ENCODE data around the gene MDGA2. TPM values are rescaled to one million over a fixed set of nuclear protein-coding genes. Genes with fewer than 3 reads are reported as not detected.
"Not testable (repeated sequence)": the region's sequence is repeated elsewhere in the genome, so short reads cannot be mapped to it uniquely, and the experiment has no call there.

The MDGA2 gene
- polyA plus RNA-seq, 3 donors = 0.06 TPM; not detected in 2

DNA sequence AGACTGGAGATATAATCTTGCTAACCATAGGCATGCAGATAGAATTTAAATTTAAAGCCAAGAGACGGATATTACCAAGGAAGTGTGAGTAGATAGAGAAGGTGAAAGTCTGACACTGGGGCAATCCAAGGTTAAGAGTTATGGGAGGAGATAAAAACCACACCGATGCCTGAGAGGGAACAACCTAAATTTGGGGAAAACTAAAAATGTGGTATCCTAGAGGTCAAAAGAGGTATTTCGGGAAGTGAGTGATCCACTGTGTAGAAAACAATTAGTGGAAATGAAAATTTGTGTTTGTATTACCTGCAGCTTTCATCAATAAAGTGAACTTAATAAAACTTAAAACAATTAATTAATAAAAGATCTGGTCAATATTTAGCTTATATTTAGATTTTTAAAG is 754.9 kb downstream of the MDGA2 start:
- H3K27ac ChIP-seq (ENCODE audit: low read depth, low read length) = no peak overlapping the region
- WGBS, 3 donors = 89 to 90% (median 89%) methylated on average over 3 of the region's 3 CpGs

DNA sequence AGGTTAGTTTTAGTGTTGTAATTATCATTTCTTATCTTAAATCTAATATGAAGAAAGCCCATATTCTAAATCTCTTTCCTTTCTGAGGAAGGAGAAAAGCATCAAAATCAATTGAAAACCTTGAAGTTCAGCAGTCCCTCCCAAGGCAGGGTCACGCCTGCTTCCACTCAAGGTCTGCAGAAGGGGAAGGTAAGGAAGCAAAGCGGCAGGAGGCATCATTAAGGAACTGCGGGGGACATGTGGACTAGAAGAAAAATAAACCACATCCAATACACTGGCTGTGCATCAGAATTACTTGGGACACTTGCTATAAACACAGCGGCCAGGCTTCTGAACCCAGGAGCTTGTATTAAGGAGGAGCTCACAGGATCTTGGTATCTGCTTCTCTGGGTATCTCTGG is 759.9 kb downstream of the MDGA2 start:
- WGBS, 3 donors = 62 to 75% (median 69%) methylated on average over 3 to 4 of the region's 4 CpGs
- not testable (repeated sequence) for H3K27ac ChIP-seq (ENCODE audit: low read depth, low read length)

DNA sequence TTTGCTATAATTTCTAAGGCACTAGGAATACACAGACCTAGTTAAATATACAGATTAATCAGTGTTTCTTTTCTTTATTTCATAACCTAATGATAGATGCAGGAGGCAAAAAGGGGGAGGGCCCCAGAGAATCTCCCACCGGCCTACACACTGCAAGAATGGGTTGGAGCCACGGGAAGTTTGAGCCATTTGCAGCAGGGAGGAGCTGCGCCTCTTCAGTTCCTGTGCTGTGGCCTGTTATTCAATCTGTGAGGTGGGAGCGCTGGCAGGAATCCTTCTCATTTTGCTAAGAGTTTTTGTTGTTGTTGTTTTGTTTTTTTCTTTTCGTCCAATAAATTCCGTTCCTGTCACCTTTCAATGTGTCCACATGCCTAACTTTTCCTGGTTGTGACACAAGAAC is 772.6 kb downstream of the MDGA2 start:
- WGBS, 3 donors = 60 to 73% (median 70%) methylated on average over 6 of the region's 6 CpGs
- H3K27ac ChIP-seq (ENCODE audit: low read depth, low read length) = no peak overlapping the region

DNA sequence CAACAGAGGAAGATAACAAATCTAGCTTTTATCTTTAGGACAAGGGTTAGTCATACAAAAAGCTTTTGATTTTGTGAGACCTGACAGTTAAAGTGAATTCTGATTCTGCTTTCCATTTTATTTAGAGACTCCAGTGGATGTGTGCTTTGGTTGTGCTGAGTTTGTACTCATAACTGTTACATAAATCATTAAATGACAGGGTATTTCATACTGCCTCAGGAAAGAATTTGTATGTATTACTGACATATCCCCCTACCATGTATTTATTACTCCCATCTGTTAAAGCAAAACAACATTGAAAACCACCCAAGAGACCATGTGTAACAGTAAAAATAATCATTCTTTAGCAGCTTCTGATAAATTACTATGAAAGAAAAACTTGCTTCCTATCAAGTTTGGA is 780.9 kb downstream of the MDGA2 start:
- no peak overlapping the region for H3K27ac ChIP-seq (ENCODE audit: low read depth, low read length)

DNA sequence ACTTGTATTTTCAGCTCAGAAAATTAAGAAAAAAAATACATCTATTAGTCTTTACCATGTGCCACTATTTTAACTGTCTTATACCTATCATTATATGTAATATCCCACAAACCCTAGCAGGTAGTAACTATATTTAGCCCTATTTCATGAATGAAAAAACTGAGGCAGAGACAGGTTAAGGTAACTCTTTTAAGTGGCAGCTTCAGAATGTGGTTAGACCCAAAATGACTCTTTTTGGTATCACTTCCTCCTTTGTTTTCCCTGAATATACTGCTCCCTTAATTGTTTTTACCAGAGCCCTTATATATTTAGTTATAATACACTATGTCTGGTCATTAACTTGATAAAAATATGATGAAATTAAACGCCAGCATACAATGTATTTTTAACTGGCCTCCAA is 788.3 kb downstream of the MDGA2 start:
- 60 to 87% (median 76%) methylated on average over 1 of the region's 1 CpG for WGBS, 3 donors
- H3K27ac ChIP-seq (ENCODE audit: low read depth, low read length) = no peak overlapping the region

GRCh38 chr14:46885566-46885965 is 789.8 kb downstream of the MDGA2 start:
- 81 to 95% (median 91%) methylated on average over 3 of the region's 3 CpGs for WGBS, 3 donors

DNA sequence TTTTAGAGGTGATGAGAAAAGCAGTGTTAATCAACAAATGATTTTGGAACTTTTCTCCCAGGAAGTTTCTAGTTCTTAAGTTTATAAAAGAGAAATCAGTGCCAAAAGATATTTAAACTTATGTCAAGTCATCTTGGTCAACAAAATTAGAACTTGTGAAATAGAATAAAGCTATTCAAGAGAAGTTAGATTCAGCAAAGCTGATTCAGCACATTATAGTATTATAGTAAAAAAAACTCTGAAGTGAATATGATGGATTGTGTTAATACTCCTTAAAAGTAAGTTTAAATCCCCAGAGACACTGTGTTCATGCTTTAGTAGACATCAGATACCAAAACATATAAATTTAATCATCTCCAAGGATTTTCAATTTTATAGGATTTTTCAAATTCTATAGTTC is 813.7 kb downstream of the MDGA2 start:
- H3K27ac ChIP-seq (ENCODE audit: low read depth, low read length) = no peak overlapping the region

More at GRCh38 chr14:46885566-46885965, 789.8 kb downstream of the MDGA2 start:
- no peak overlapping the region for H3K27ac ChIP-seq (ENCODE audit: low read depth, low read length)

- H3K27ac ChIP-seq (ENCODE audit: low read depth, low read length) = no peak overlapping the region
- 80 to 90% (median 87%) methylated on average over 11 of the region's 11 CpGs for WGBS, 3 donors
Observed at GRCh38 chr14:46840944-46841720, 834.3 kb downstream of the MDGA2 start.

DNA sequence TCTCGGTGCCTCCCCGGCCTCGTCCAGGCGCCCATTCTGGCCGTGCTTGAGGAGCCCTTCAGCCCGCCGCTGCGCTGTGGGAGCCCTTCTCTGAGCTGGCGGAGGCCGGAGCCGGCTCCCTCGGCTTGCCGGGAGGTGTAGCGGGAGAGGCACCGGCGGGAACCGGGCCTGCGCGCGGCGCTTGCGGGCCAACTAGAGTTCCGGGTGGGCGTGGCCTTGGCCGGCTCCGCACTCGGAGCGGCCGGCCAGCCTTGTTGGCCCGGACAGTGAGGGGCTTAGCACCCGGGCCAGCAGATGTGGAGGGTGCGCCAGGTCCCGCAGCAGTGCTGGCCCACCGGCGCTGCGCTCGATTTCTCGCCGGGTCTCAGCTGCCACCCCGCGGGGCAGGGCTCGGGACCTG is 855.1 kb downstream of the MDGA2 start:
- 93 to 97% (median 95%) methylated on average over 42 of the region's 42 CpGs for WGBS, 3 donors

GRCh38 chr14:46819117-46819516 is 856.3 kb downstream of the MDGA2 start:
- WGBS, 3 donors = 72 to 81% (median 77%) methylated on average over 9 of the region's 9 CpGs
- no peak overlapping the region for H3K27ac ChIP-seq (ENCODE audit: low read depth, low read length)

More for the DNA sequence above, 855.1 kb downstream of the MDGA2 start:
- H3K27ac ChIP-seq (ENCODE audit: low read depth, low read length) = no peak overlapping the region

GRCh38 chr14:46818147-46818546 is 857.3 kb downstream of the MDGA2 start:
- 74 to 87% (median 77%) methylated on average over 1 of the region's 1 CpG for WGBS, 3 donors
- no peak overlapping the region for H3K27ac ChIP-seq (ENCODE audit: low read depth, low read length)

DNA sequence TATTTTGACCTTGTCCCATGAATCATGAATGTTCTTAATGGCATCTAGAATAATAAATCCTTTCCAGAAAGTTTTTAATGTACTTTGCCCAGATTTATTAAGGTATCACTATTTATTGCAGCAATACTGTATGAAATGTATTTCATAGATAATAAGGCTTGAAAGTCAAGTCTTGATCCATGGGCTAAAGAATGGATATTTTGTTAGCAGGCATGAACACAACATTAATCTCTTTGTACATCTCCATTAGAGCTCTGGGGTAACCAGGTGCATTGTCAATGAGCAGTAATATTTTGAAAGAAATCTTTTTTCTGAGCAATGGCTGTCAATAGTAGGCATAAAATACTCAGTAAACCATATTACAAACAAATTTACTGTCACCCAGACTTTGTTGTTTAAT is 882.3 kb downstream of the MDGA2 start:
- H3K27ac ChIP-seq (ENCODE audit: low read depth, low read length) = no peak overlapping the region

Measured in adipose tissue (tissue), 3 donors.